SH-SY5Y (cell line): ENCODE data around the gene ACY1.

ENCODE experiments used
- GATA2 ChIP-seq: IDR thresholded peaks from 2 replicates; pipeline ENCODE4 v1.6.1; 2011; ENCODE audit warnings: mild to moderate bottlenecking, low read depth, low read length
- GATA3 ChIP-seq: IDR thresholded peaks from 2 replicates; pipeline ENCODE4 v1.6.1; 2011; ENCODE audit warnings: low read depth, mild to moderate bottlenecking, low read length, moderate library complexity

Gene ACY1

GRCh38 chr3:51977446-51978142 lies 5.7 kb upstream of the ACY1 start:
- no peak for TF ChIP-seq GATA3
- no peak for TF ChIP-seq GATA2

GRCh38 chr3:51978143-51978502 lies 5.2 kb upstream of the ACY1 start:
- no peak for TF ChIP-seq GATA2
- TF ChIP-seq GATA3: no peak

GRCh38 chr3:51980253-51980652 lies 3.1 kb upstream of the ACY1 start:
- TF ChIP-seq GATA2 (no peak), GATA3 (no peak)

GRCh38 chr3:51982352-51982837 lies 940 bp upstream of the ACY1 start:
- TF ChIP-seq GATA2 (no peak), GATA3 (no peak)

GRCh38 chr3:51983578-51984268 lies 388 bp downstream of the ACY1 start:
- no peak for TF ChIP-seq GATA2
- no peak for TF ChIP-seq GATA3

- TF ChIP-seq GATA3 (no peak), GATA2 (no peak)
These were observed 923 bp downstream of the ACY1 start for GRCh38 chr3:51984269-51984647.

- TF ChIP-seq GATA3 (no peak), GATA2 (no peak)
These were observed 1.7 kb downstream of the ACY1 start for GRCh38 chr3:51985063-51985462.

GRCh38 chr3:51986010-51986947 lies 2.9 kb downstream of the ACY1 start:
- TF ChIP-seq GATA3: no peak

GRCh38 chr3:51987568-51987967 lies 4.2 kb downstream of the ACY1 start:
- TF ChIP-seq GATA2 (no peak), GATA3 (no peak)

- TF ChIP-seq GATA2 (no peak), GATA3 (no peak)
These were observed 5.2 kb downstream of the ACY1 start for GRCh38 chr3:51988286-51989146.

GRCh38 chr3:51992017-51992682 lies 8.8 kb downstream of the ACY1 start:
- no peak for TF ChIP-seq GATA2
- TF ChIP-seq GATA3: no peak

GRCh38 chr3:51994530-51994929 lies 11.2 kb downstream of the ACY1 start:
- TF ChIP-seq GATA2: no peak
- no peak for TF ChIP-seq GATA3
